Measurements from ENCODE around the gene GPC3. TPM values are rescaled to one million over a fixed set of nuclear protein-coding genes. Genes with fewer than 3 reads are reported as not detected.

GPC3 gene
- total and polyA plus RNA-seq, 2 donors (not counting 3 experiments of a cell fraction or from before 2014, with no cell fraction given) = not detected

- intact Hi-C loops (cut with micrococcal nuclease) (no loop called here), dilution Hi-C loops (cut with MboI; ENCODE audit: extremely low pct_ligation_motif_present, low sequenced_read_pairs) (no loop called here)
- Histone ChIP-seq H3K9ac (replicated peaks; ENCODE audit: extremely low read depth, insufficient read depth, low read length) (no peak overlapping the region), H3K79me2 (ENCODE audit: control insufficient read depth, insufficient read depth, low read length) (no peaks in the 10 kb centered on the region), H3K27me3 (ENCODE audit: control insufficient read depth in 2 of 2, insufficient read depth in 2 of 2, low read length in 2 of 2) (no peaks in the 10 kb centered on the region), H3K9me3 (replicated peaks; ENCODE audit: control insufficient read depth, insufficient read depth, low read length) (no peaks in the 10 kb centered on the region), H4K20me1 (replicated peaks; ENCODE audit: control insufficient read depth, extremely low read depth, insufficient read depth, low read length) (no peaks in the 10 kb centered on the region), H3K4me1 (ENCODE audit: control insufficient read depth, extremely low read depth, insufficient read depth, low read length) (no peaks in the 10 kb centered on the region), H2AFZ (ENCODE audit: low read depth, low read length) (no peak overlapping the region), H3K4me2 (ENCODE audit: insufficient read depth, low read length) (no peak overlapping the region), H3K9me1 (replicated peaks; ENCODE audit: control insufficient read depth, extremely low read depth, insufficient read depth, low read length) (no peaks in the 10 kb centered on the region), H3K4me3 (replicated peaks in 1 of 3; ENCODE audit: insufficient read depth in 1 of 3, low read depth in 1 of 3, low read length in 3 of 3) (no peak overlapping the region), H3K27ac (ENCODE audit: insufficient read depth, low read depth, low read length) (no peak overlapping the region), H3K36me3 (ENCODE audit: control insufficient read depth in 2 of 2, extremely low read depth in 1 of 2, insufficient read depth in 2 of 2, low read length in 2 of 2) (no peaks in the 10 kb centered on the region)
- DNase-seq (ENCODE audit: low read depth, low spot score) = no peak
- no TSS peak for BruUV-seq (replicated peaks)
- TF ChIP-seq MYC (IDR thresholded peaks at IDR 0.05; ENCODE audit: low read depth, low read length) (no peak), EZH2 (IDR thresholded peaks at IDR 0.05; ENCODE audit: borderline replicate concordance, low read depth, low read length, severe bottlenecking) (no peak), POLR2A (IDR thresholded peaks at IDR 0.05; ENCODE audit: low read depth, low read length) (no peak), GATA2 (IDR thresholded peaks at IDR 0.05; ENCODE audit: insufficient read depth, insufficient read length, low read depth, low read length) (no peak), FOS (IDR thresholded peaks at IDR 0.05; ENCODE audit: borderline replicate concordance, insufficient read depth, low read length) (no peak), JUN (IDR thresholded peaks at IDR 0.05; ENCODE audit: borderline replicate concordance, insufficient read depth, insufficient read length, low read depth) (no peak), CTCF (IDR thresholded peaks at IDR 0.05; ENCODE audit: extremely low read depth in 1 of 2, insufficient read depth in 1 of 2, low read depth in 1 of 2, low read length in 2 of 2) (no peak), POLR2AphosphoS5 (IDR thresholded peaks at IDR 0.05; ENCODE audit: insufficient read depth, low read depth, low read length) (no peak)
- TF ChIP-seq, protein P1, sequence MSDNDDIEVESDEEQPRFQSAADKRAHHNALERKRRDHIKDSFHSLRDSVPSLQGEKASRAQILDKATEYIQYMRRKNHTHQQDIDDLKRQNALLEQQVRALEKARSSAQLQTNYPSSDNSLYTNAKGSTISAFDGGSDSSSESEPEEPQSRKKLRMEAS (IDR thresholded peaks at IDR 0.05; ENCODE audit: insufficient read depth, insufficient read length) = no peak
- no peak for FAIRE-seq
- ChIA-PET POLR2A (no interaction called here), CTCF (no interaction called here)
Observed at GRCh38 chrX:133636009-133636408, 349.4 kb downstream of the GPC3 start.
